IMR-90 (cell line): ENCODE measurements around the gene RARS2. TPM values are rescaled to one million over a fixed set of nuclear protein-coding genes. Genes with fewer than 3 reads are reported as not detected.

Experiments used
- ATAC-seq: fragments of 200-7000 bp; cut with Tn5 transposase; 2 replicates; pipeline ENCODE4 v1.9.1; 2020; ENCODE audit warnings: low read depth, mild to moderate bottlenecking, moderate library complexity
- BruUV-seq: library from RNA; stranded (reverse); fragments of 400-500 nt; replicated peaks from 2 replicates; lab custom pipeline; 2021; lab: Mats Ljungman, UMichigan
- CTCF ChIA-PET: fragments of 300-600 bp; formaldehyde crosslinking; extraction: SDS; loops from one replicate; lab custom pipeline; 2021; ENCODE audit warnings: antibody characterized with exemption; lab: Yijun Ruan, JAX
- POLR2A ChIA-PET: fragments of 300-600 bp; sonication (Branson Sonifier 250); formaldehyde crosslinking; loops from one replicate; lab custom pipeline; 2022; ENCODE audit warnings: antibody characterized with exemption; ENCODE audit not compliant: unreplicated experiment; lab: Charles Lee
- DNase-seq: peaks from one replicate; pipeline ENCODE4 v3.0.0; 2013
- H2AFZ ChIP-seq: replicated peaks from 2 replicates; pipeline ENCODE3; 2013; ENCODE audit warnings: low read length, mild to moderate bottlenecking; ENCODE audit not compliant: poor library complexity
- H2AK5ac ChIP-seq: 2 replicates; pipeline ENCODE4 v1.6.1; 2013; ENCODE audit warnings: low read depth, low read length, inconsistent platforms
- H2AK9ac ChIP-seq: replicated peaks from 2 replicates; pipeline ENCODE3; 2013; ENCODE audit warnings: mild to moderate bottlenecking, low read depth, low read length, moderate library complexity; ENCODE audit not compliant: poor library complexity
- H2BK120ac ChIP-seq: 2 replicates; pipeline ENCODE4 v1.6.1; 2013; ENCODE audit warnings: low read depth, low read length, inconsistent platforms
- H2BK15ac ChIP-seq: 3 replicates; pipeline ENCODE4 v1.6.1; 2013; ENCODE audit warnings: low read depth, low read length, inconsistent platforms
- H2BK20ac ChIP-seq: 2 replicates; pipeline ENCODE4 v1.6.1; 2013; ENCODE audit warnings: low read depth, mild to moderate bottlenecking, inconsistent platforms, low read length, moderate library complexity
- H2BK5ac ChIP-seq: 2 replicates; pipeline ENCODE4 v1.6.1; 2013; ENCODE audit warnings: mild to moderate bottlenecking, low read depth, low read length, inconsistent platforms; ENCODE audit not compliant: poor library complexity, severe bottlenecking
- H3K14ac ChIP-seq: replicated peaks from 2 replicates; pipeline ENCODE4 v1.6.1; 2013; ENCODE audit warnings: low read depth, low read length, inconsistent platforms
- H3K18ac ChIP-seq: 2 replicates; pipeline ENCODE4 v1.6.1; 2013; ENCODE audit warnings: low read depth, low read length, control low read depth
- H3K23ac ChIP-seq: 2 replicates; pipeline ENCODE4 v1.6.1; 2013; ENCODE audit warnings: low read depth, low read length, inconsistent platforms
- H3K27ac ChIP-seq: 2 replicates; pipeline ENCODE4 v1.5.1; 2013; ENCODE audit warnings: mild to moderate bottlenecking, control low read depth, low read length; ENCODE audit not compliant: insufficient read depth
- H3K27me3 ChIP-seq: 2 replicates; pipeline ENCODE4 v1.6.1; 2013; ENCODE audit warnings: low read length; ENCODE audit not compliant: control insufficient read depth, insufficient read depth
- H3K36me3 ChIP-seq: 2 replicates; pipeline ENCODE4 v1.6.1; 2013; ENCODE audit warnings: low read length, mixed read lengths; ENCODE audit not compliant: control insufficient read depth, insufficient read depth
- H3K4ac ChIP-seq: 2 replicates; pipeline ENCODE4 v1.6.1; 2013; ENCODE audit warnings: low read depth, low read length, inconsistent platforms
- H3K4me1 ChIP-seq: 2 replicates; pipeline ENCODE4 v1.6.1; 2013; ENCODE audit warnings: low read length, mixed read lengths; ENCODE audit not compliant: control insufficient read depth, insufficient read depth
- H3K4me2 ChIP-seq: 2 replicates; pipeline ENCODE4 v1.6.1; 2013; ENCODE audit warnings: low read depth, mild to moderate bottlenecking, control low read depth, low read length, moderate library complexity
- H3K4me3 ChIP-seq: 2 replicates; pipeline ENCODE4 v1.5.1; 2013; ENCODE audit warnings: low read depth, mild to moderate bottlenecking, control low read depth, low read length, moderate library complexity; ENCODE audit not compliant: insufficient read depth
- H3K56ac ChIP-seq: 2 replicates; pipeline ENCODE4 v1.6.1; 2013; ENCODE audit warnings: low read length, inconsistent platforms; ENCODE audit not compliant: insufficient read depth; ENCODE audit errors: extremely low read depth
- H3K79me1 ChIP-seq, 2 experiments: 2 replicates each; pipeline ENCODE4 v1.6.1; 2013; ENCODE audit warnings: low read length in 2 of 2, inconsistent platforms in 1 of 2, low read depth in 1 of 2
- H3K9ac ChIP-seq: 2 replicates; pipeline ENCODE4 v1.6.1; 2013; ENCODE audit warnings: low read depth, low read length, control low read depth
- H3K9me1 ChIP-seq: 2 replicates; pipeline ENCODE4 v1.6.1; 2013; ENCODE audit warnings: low read length, inconsistent platforms; ENCODE audit not compliant: insufficient read depth
- H3K9me3 ChIP-seq: 2 replicates; pipeline ENCODE4 v1.6.1; 2013; ENCODE audit warnings: low read length; ENCODE audit not compliant: control insufficient read depth, insufficient read depth
- H4K20me1 ChIP-seq: 2 replicates; pipeline ENCODE4 v1.6.1; 2013; ENCODE audit warnings: low read length, inconsistent platforms; ENCODE audit not compliant: insufficient read depth
- H4K5ac ChIP-seq: 2 replicates; pipeline ENCODE4 v1.6.1; 2013; ENCODE audit warnings: mild to moderate bottlenecking, low read depth, low read length, control low read depth
- H4K8ac ChIP-seq, 2 experiments: 2 replicates each; pipeline ENCODE4 v1.6.1; 2013; ENCODE audit warnings: low read depth in 2 of 2, low read length in 2 of 2, control low read depth in 1 of 2, inconsistent platforms in 1 of 2
- H4K91ac ChIP-seq: 2 replicates; pipeline ENCODE4 v1.6.1; 2013; ENCODE audit warnings: low read depth, low read length, inconsistent platforms; ENCODE audit not compliant: insufficient read depth
- CEBPB ChIP-seq: IDR thresholded peaks from 2 replicates; pipeline ENCODE4 v1.6.1; 2012; ENCODE audit warnings: low read depth, low read length, improper control_type of control experiment
- CHD1 ChIP-seq: IDR thresholded peaks from 2 replicates; pipeline ENCODE4 v1.6.1; 2012; ENCODE audit warnings: low read depth, low read length, improper control_type of control experiment
- MAFK ChIP-seq: IDR thresholded peaks from 2 replicates; pipeline ENCODE4 v1.6.1; 2012; ENCODE audit warnings: low read depth, low read length, improper control_type of control experiment
- RFX5 ChIP-seq: IDR thresholded peaks from 2 replicates; pipeline ENCODE4 v1.8.0; 2012; ENCODE audit warnings: low read depth, mild to moderate bottlenecking, low read length, moderate library complexity
- SMC3 ChIP-seq: fragments of 150-350 bp; IDR thresholded peaks from 2 replicates; pipeline ENCODE4 v1.6.1; 2016; ENCODE audit warnings: low read depth, mild to moderate bottlenecking, antibody characterized with exemption, low read length, moderate library complexity
- WGBS, 2 experiments: methylation state at CpG; one replicate each; pipeline versions ENCODE4 v1.1.5 to v1.1.7; 2013; ENCODE audit warnings: missing lambda C conversion rate in 2 of 2; ENCODE audit not compliant: insufficient read length in 1 of 2; ENCODE audit errors: extremely low coverage in 2 of 2; 5-methylcytosine and 5-hydroxymethylcytosine counted together
- dilution Hi-C: fragments of 300-500 bp; cut with HindIII; formaldehyde crosslinking; loops from one replicate; pipeline ENCODE4 v1.14.3; 2018; ENCODE audit warnings: low sequenced_read_pairs; ENCODE audit not compliant: unreplicated experiment
- in situ Hi-C: fragments of 300-500 bp; cut with MboI; formaldehyde crosslinking; loops from 3 replicates; pipeline ENCODE4 v1.14.3; 2019; ENCODE audit warnings: low sequenced_read_pairs, inconsistent platforms, mixed read lengths
- intact Hi-C: fragments of 100-400 bp; cut with micrococcal nuclease; formaldehyde crosslinking; loops from 2 replicates; pipeline ENCODE4 v1.10.0; 2022
- polyA plus RNA-seq, 3 experiments: library from polyadenylated mRNA; depleted of rRNA; stranded (reverse); fragments of >200 nt; gene quantifications; 2 replicates each; pipeline ENCODE4 v1.2.3, GENCODE V29; 2012; ENCODE audit warnings: low replicate concordance in 1 of 3
- total RNA-seq: library from RNA; depleted of rRNA; stranded (reverse); fragments of >200 nt; gene quantifications from 2 replicates; pipeline ENCODE4 v1.2.3, GENCODE V29; 2012

RARS2 gene
- total and polyA plus RNA-seq, 2 of the 4 experiments (the other 2 are of a cell fraction) = 19.9 to 33.0 TPM

GRCh38 chr6:87630746-87631145 is 41.0 kb upstream of the RARS2 start:
- Histone ChIP-seq H2AFZ (no peak overlapping the region), H3K14ac (no peak overlapping the region), H3K4ac (no peak overlapping the region), H3K27me3 (no peaks in the 10 kb centered on the region), H2BK20ac (no peak overlapping the region), H3K27ac (no peak overlapping the region), H3K4me1 (peaks cover 4% of the 10 kb centered on the region), H2BK120ac (no peak overlapping the region), H3K9ac (no peak overlapping the region), H3K4me3 (no peak overlapping the region), H4K5ac (no peak overlapping the region), H3K4me2 (no peak overlapping the region), H3K23ac (no peak overlapping the region), H2AK9ac (no peak overlapping the region), H3K56ac (no peak overlapping the region), H2BK15ac (no peak overlapping the region; the same call in 2 of the 3 replicates), H3K79me1 (no peaks in the 10 kb centered on the region; a peak in 1 of 4 replicates), H3K18ac (no peak overlapping the region), H4K20me1 (no peaks in the 10 kb centered on the region), H4K8ac (no peak overlapping the region), H4K91ac (no peak overlapping the region), H2BK5ac (no peak overlapping the region), H3K9me1 (no peaks in the 10 kb centered on the region), H2AK5ac (no peak overlapping the region), H3K9me3 (no peaks in the 10 kb centered on the region), H3K36me3 (0 out of 2 replicates have a peak, but pooled peaks cover 1% of the 10 kb centered on the region)
- in situ Hi-C loops (no loop called here), dilution Hi-C loops (no loop called here), intact Hi-C loops (no loop called here)
- TF ChIP-seq CEBPB (no peak), MAFK (no peak), CHD1 (no peak), SMC3 (no peak), RFX5 (no peak)
- DNase-seq (no peak), ATAC-seq (no peak)
- WGBS, 2 experiments = no CpG with 5 or more reads among the region's 1 CpG
- ChIA-PET CTCF (no interaction called here), POLR2A (no interaction called here)
- BruUV-seq = no TSS peak
